GM21423 (cell line): Measurements from ENCODE around the gene ZKSCAN5.

Experiments
- ATAC-seq: cut with Tn5 transposase; IDR thresholded peaks from one replicate; pipeline ENCODE4 v1.9.1; 2021; ENCODE audit warnings: mild to moderate bottlenecking, moderate library complexity; ENCODE audit not compliant: unreplicated experiment

Gene ZKSCAN5

GRCh38 chr7:99504603-99505323 lies at the start of gene ZKSCAN5:
TSS of gene ZKSCAN5 (plus strand) at chr7:99504662. CDS start at chr7:99506045, 1,383 bp downstream.
- peak; percentile 76 for ATAC-seq

DNA sequence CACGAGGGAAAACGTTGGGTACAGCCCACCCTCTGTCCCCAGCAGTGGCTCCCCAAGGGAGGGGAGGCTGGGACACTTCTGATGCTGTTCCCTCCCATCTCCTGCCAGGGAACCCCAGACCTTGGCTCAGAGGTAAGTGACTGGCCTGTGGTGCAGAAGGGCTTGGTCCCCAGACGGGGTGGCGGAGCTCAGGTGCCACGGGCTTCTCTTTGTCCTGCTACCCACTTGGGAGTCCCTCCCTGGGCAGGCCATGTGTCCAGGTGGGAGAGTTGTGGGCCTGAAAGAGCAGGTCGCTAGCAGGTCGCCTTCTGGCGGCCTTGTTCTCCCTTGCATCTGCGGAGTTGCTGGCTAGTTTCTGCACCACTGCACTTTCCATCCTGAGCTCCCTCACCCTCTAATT lies 48.6 kb upstream of the ZKSCAN5 start:
- no peak for ATAC-seq

DNA sequence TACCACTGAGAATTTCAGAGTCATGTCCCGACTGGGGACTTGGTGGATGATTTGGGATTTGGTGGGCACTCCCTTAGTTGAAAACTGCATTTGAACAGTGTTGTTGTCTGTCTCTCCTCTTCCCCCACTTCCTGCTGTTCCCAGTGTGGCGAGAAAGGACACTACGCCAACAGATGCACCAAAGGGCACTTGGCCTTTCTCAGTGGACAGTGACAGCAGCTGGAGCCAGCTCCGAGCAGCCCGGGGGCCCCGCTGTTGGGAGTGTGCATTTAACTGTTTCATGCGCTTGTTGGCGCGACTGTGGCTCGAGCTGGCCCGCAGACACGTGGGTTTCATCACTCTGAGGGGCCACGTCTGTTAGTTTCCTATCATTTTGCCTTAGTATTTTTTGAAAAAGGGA lies 48.2 kb upstream of the ZKSCAN5 start:
- ATAC-seq, result no peak

DNA sequence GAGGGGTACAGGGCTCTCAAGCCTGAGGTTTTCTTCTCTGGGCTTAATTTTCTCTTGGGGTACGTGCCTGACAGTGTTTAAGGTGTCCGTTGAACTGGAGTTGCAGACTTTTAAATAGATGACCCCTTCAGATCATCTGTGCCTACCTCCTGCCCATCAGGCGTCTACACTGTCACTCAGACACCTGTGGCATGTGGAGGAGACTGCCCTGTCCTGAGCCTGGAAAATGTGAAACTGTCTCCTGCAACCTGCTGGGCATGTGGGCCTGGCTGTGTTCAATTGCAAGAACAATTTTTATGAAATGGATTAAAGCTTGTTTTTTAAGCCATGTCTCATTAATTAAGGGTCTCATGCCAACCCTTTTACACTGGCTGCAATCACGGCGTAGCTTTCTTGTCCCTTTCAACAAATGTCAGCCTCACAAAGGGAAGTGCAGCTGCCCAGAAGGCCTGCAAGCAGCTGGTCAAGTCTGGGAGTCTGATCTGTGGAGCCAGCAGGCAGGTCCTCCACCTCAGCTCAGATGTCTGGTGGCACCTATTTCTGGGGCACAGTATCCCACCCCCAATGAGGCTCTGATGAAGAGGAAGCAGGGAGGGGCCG lies 47.3 kb upstream of the ZKSCAN5 start:
- ATAC-seq, result no peak

DNA sequence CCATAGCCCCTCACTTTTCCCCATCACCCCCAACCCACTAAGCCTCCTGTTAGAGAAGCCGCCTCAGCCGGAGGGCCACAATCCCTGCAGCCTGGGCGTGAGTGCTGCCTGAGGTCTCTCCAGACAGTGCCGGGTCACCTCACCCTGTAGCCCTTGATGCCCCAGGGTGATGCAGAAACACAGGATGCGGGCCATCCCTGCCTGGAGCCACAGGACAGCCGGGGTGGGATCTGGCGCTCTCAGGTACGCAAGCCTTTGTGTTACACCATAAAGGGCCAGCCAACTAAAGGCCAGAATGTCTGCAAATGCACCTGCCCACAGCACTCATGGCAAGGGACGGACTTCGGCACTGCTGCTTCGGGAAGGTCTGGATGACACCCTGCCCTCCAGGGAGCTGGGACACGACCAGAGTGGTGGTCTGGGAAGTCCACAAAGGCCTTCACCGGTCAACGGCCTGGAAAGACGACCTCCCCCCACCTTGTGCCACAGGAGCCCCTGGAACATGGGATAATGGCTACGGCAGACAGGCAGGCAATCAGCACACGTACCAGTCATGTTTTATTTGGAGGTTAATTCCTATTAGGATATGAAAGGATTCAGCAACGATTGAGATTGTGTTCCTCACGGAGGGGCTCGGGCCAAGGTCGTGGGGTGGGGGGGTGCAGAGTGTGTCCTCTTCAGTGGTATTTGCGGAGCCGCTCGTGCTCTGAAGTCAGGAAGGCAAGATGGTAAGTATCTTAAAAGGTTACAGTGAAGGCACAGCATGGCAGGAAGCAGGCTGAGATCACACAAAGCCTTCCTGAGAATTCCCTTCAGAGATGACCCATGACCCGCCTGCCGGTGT lies 46.6 kb upstream of the ZKSCAN5 start:
- no peak for ATAC-seq

- no peak for ATAC-seq
Measured at GRCh38 chr7:99459087-99459486, 45.4 kb upstream of the ZKSCAN5 start.

GRCh38 chr7:99460651-99461050 lies 43.8 kb upstream of the ZKSCAN5 start:
- ATAC-seq, result no peak

GRCh38 chr7:99461221-99461620 lies 43.2 kb upstream of the ZKSCAN5 start:
- ATAC-seq, result no peak

DNA sequence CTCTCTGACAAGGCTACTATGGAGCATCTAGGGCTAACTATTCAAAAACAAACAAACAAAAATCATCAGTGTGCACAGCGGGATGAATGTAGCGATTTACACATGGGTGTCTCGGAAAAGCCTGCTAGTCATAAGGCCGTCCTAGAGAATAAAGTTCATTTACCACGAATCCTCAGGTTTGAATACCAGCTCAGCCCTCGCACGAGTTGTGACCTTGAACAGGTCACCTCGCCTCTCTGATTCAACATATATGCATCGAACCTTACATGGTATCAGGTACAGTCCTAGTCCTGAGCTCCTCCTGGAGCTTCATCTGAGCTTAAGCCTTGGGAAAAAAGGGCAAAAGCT lies 39.1 kb upstream of the ZKSCAN5 start:
- ATAC-seq, result no peak

- no peak for ATAC-seq
Measured at GRCh38 chr7:99468336-99468918, 36.0 kb upstream of the ZKSCAN5 start.

- no peak for ATAC-seq
Measured at GRCh38 chr7:99469381-99470065, 34.9 kb upstream of the ZKSCAN5 start.

DNA sequence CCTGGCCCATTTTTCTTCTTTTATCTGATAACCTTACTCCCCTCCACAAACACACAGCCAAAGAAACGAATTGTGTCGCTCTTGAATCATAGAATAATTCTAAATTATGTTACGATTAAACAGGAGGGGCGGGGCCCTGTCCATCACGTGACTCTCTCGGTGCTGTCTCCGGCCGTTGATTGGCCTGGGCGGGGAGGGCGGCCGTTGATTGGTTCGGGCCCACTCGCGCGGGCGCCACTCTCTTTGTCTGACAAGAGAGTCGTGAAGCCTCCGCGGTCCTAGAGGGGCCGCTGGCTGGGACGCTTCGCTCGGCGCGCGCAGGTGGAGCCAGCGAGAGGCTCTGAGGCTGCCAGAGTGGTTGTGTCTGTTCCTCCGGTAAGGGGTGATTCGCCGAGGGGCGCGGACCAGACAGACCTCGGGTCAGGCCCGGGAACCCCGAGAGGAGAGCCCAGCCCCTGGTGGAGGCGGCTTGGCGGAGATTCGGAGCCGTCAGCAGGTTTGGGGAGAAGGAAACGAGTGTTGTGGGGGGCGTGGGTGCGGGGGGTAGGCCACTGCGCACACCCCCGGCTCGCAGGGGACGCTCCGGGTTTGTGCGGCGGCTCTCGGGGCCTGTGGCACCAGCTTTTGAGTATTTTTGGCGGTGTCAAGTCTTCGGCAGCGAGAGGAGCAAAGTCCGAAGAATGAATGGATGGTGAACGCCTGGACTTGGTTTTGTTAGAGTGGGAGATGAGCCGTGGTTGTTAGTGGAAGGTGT lies 31.7 kb upstream of the ZKSCAN5 start, which contains the start of gene ZNF789:
Gene ZNF789 (plus strand): TSS at position 330 of the 754 bp plus-strand sequence. CDS start 3,567 bp downstream, outside the sequence.
- ATAC-seq, result peak; percentile 94

DNA sequence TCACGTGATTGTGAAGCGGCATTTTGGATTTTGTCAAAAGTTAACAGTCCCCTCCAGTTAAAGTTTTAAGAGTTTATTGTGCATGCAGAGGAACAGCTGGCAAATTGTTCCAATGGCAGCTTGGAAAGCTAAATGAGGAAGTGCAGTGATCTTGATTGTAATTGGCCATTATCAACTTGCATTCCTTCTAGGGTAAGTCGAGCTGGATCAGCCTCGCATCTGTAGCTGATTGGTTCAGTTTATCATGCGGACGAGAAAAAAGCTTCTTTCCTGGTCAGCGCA lies 31.2 kb upstream of the ZKSCAN5 start:
- no peak for ATAC-seq

GRCh38 chr7:99476107-99476506 lies 28.4 kb upstream of the ZKSCAN5 start:
- ATAC-seq, result no peak

- ATAC-seq, result no peak
Measured at GRCh38 chr7:99478464-99479440, 25.7 kb upstream of the ZKSCAN5 start.

DNA sequence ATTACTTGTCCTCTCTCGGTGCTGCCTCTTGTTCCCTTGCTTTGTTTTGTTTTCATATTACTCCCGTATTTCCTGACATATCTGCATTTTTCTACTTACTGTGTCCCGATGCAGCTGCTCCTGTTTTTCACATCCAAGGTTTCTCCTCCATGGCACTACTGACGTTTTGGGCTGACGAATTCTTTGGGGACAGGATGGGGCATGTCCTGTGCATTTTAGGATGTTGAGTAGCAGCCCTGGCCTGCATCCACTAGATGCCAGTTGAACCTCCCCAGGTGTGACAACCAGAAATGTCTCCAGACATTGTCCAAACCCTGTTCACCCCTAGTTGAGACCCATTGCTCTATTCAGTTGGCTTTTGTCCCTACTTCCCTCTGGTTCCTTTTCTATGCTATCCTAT lies 19.4 kb upstream of the ZKSCAN5 start:
- no peak for ATAC-seq

GRCh38 chr7:99489235-99489634 lies 15.2 kb upstream of the ZKSCAN5 start:
- no peak for ATAC-seq

DNA sequence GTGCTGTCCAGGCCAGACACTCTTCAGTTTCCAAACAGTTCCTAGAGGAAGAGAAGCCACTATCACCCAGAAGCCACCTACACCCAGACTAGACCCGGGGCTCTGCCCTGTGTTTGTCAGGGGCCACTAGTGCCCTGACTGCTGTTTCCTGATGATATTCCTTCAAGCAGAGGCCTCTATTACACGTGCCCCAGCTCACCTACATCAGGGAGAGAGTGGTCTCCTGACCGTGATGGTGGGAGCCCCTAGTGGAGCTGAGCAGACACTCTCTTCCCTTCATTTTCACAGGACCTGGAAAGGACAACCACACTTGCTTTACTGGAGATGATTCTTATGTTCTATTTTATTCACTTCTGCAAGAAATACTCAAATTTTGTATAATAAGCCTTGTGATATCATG lies 13.6 kb upstream of the ZKSCAN5 start:
- no peak for ATAC-seq

GRCh38 chr7:99493823-99494222 lies 10.6 kb upstream of the ZKSCAN5 start:
- no peak for ATAC-seq
